ENCODE results near the gene SMURF2.

DNA sequence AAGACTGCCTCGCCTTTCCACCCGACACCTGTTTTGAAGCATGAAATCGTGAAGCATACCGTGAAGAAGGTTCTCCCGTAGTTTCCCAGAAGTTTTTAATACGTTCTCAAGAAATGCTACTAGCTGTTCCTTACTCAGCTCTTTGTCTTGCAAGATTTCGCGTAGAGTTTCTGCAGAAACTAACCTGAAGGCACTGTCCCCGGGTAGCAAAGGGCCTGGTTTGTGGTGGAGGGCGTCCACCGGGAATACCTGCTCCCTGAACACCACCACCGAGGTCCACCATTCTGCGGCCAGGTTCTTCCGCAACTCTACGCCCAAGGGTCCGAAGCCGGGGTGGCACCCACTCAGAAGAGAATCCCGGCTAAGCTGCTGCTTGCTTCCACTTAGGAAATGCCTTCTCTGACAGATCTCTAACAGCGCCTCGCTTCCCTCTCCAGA is 165.7 kb downstream of the SMURF2 start:
- TF ChIP-seq, protein P1, sequence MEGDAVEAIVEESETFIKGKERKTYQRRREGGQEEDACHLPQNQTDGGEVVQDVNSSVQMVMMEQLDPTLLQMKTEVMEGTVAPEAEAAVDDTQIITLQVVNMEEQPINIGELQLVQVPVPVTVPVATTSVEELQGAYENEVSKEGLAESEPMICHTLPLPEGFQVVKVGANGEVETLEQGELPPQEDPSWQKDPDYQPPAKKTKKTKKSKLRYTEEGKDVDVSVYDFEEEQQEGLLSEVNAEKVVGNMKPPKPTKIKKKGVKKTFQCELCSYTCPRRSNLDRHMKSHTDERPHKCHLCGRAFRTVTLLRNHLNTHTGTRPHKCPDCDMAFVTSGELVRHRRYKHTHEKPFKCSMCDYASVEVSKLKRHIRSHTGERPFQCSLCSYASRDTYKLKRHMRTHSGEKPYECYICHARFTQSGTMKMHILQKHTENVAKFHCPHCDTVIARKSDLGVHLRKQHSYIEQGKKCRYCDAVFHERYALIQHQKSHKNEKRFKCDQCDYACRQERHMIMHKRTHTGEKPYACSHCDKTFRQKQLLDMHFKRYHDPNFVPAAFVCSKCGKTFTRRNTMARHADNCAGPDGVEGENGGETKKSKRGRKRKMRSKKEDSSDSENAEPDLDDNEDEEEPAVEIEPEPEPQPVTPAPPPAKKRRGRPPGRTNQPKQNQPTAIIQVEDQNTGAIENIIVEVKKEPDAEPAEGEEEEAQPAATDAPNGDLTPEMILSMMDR (IDR thresholded peaks at IDR 0.05) = no peak
- TF ChIP-seq POLR2A (IDR thresholded peaks at IDR 0.05) = no peak
- no peak for TF ChIP-seq EP300 (IDR thresholded peaks at IDR 0.05)
